ENCODE measurements around the gene FAM20C. TPM values are rescaled to one million over a fixed set of nuclear protein-coding genes. Genes with fewer than 3 reads are reported as not detected.

FAM20C gene
- total and polyA plus RNA-seq, 4 donors: 17.3 to 86.9 (median 45.9) TPM

- H3K9ac ChIP-seq (ENCODE audit: insufficient read depth in 1 of 2, low read length in 2 of 2): no peak overlapping the region
- ATAC-seq (ENCODE audit: insufficient read depth, low FRiP score) (no peak), DNase-seq (peak in 1 of 3 donors; percentile 6)
- H3K27me3 ChIP-seq (ENCODE audit: control insufficient read depth in 3 of 3, insufficient read depth in 3 of 3, low read length in 2 of 3): peaks cover 4 to 52% (median 20%) of the 10 kb centered on the region in 3 donors
- 79 to 86% methylated on average over 16 of the region's 16 CpGs for WGBS, 2 donors
- no peaks in the 10 kb centered on the region for H3K36me3 ChIP-seq (ENCODE audit: control insufficient read depth in 4 of 4, insufficient read depth in 4 of 4, low read length in 4 of 4)
- no peak for TF ChIP-seq CTCF (IDR thresholded peaks at IDR 0.05; ENCODE audit: control extremely low read depth, extremely low read depth)
- H3K9me3 ChIP-seq (ENCODE audit: control insufficient read depth in 4 of 4, insufficient read depth in 3 of 4, low read length in 3 of 4): no peaks in the 10 kb centered on the region
- no peak overlapping the region for H3K4me3 ChIP-seq
- no peaks in the 10 kb centered on the region for H3K4me1 ChIP-seq (ENCODE audit: control insufficient read depth in 5 of 5, insufficient read depth in 5 of 5, low read length in 5 of 5)
- H3K27ac ChIP-seq (ENCODE audit: low read depth in 1 of 2, low read length in 1 of 2): no peak overlapping the region
These were observed 93.4 kb downstream of the FAM20C start for GRCh38 chr7:285731-286130.

- H3K9me3 ChIP-seq (ENCODE audit: control insufficient read depth in 4 of 4, insufficient read depth in 3 of 4, low read length in 3 of 4): no peaks in the 10 kb centered on the region
- no peaks in the 10 kb centered on the region for H3K4me1 ChIP-seq (ENCODE audit: control insufficient read depth in 5 of 5, insufficient read depth in 5 of 5, low read length in 5 of 5)
- H3K36me3 ChIP-seq (ENCODE audit: control insufficient read depth in 4 of 4, insufficient read depth in 4 of 4, low read length in 4 of 4): no peaks in the 10 kb centered on the region
- no peak overlapping the region for H3K27ac ChIP-seq (ENCODE audit: low read depth in 1 of 2, low read length in 1 of 2)
- H3K27me3 ChIP-seq (ENCODE audit: control insufficient read depth in 3 of 3, insufficient read depth in 3 of 3, low read length in 2 of 3): peaks cover 5 to 53% (median 21%) of the 10 kb centered on the region in 3 donors
- no peak for TF ChIP-seq CTCF (IDR thresholded peaks at IDR 0.05; ENCODE audit: control extremely low read depth, extremely low read depth)
- no peak overlapping the region for H3K9ac ChIP-seq (ENCODE audit: insufficient read depth in 1 of 2, low read length in 2 of 2)
- peak in 1 of 3 donors; percentile 8 for DNase-seq
- 88 to 92% methylated on average over 18 of the region's 18 CpGs for WGBS, 2 donors
- ATAC-seq (ENCODE audit: insufficient read depth, low FRiP score): no peak
- H3K4me3 ChIP-seq: no peak overlapping the region
These were observed 93.9 kb downstream of the FAM20C start for GRCh38 chr7:286266-286665.

GRCh38 chr7:288671-289101 lies 96.3 kb downstream of the FAM20C start:
- Histone ChIP-seq H3K4me1 (ENCODE audit: control insufficient read depth in 5 of 5, insufficient read depth in 5 of 5, low read length in 5 of 5) (no peaks in the 10 kb centered on the region), H3K36me3 (ENCODE audit: control insufficient read depth in 4 of 4, insufficient read depth in 4 of 4, low read length in 4 of 4) (no peaks in the 10 kb centered on the region), H3K27ac (ENCODE audit: low read depth in 1 of 2, low read length in 1 of 2) (no peak overlapping the region), H3K27me3 (ENCODE audit: control insufficient read depth in 3 of 3, insufficient read depth in 3 of 3, low read length in 2 of 3) (peaks cover 5 to 71% (median 40%) of the 10 kb centered on the region in 3 donors), H3K9ac (ENCODE audit: insufficient read depth in 1 of 2, low read length in 2 of 2) (no peak overlapping the region), H3K4me3 (no peak overlapping the region), H3K9me3 (ENCODE audit: control insufficient read depth in 4 of 4, insufficient read depth in 3 of 4, low read length in 3 of 4) (no peaks in the 10 kb centered on the region)
- DNase-seq (peak in 1 of 3 donors; percentile 8), ATAC-seq (ENCODE audit: insufficient read depth, low FRiP score) (no peak)
- 78 to 81% methylated on average over 14 of the region's 14 CpGs for WGBS, 2 donors
- no peak for TF ChIP-seq CTCF (IDR thresholded peaks at IDR 0.05; ENCODE audit: control extremely low read depth, extremely low read depth)

GRCh38 chr7:289209-289755 lies 96.9 kb downstream of the FAM20C start:
- H3K4me1 ChIP-seq (ENCODE audit: control insufficient read depth in 5 of 5, insufficient read depth in 5 of 5, low read length in 5 of 5): no peaks in the 10 kb centered on the region
- H3K27me3 ChIP-seq (ENCODE audit: control insufficient read depth in 3 of 3, insufficient read depth in 3 of 3, low read length in 2 of 3): peaks cover 5 to 74% (median 44%) of the 10 kb centered on the region in 3 donors
- no peak for TF ChIP-seq CTCF (IDR thresholded peaks at IDR 0.05; ENCODE audit: control extremely low read depth, extremely low read depth)
- no peak overlapping the region for H3K27ac ChIP-seq (ENCODE audit: low read depth in 1 of 2, low read length in 1 of 2)
- no peak overlapping the region for H3K4me3 ChIP-seq
- DNase-seq (peak in 1 of 3 donors; percentile 9), ATAC-seq (ENCODE audit: insufficient read depth, low FRiP score) (no peak)
- WGBS, 2 donors: 13 to 22% methylated on average over 46 of the region's 46 CpGs
- H3K36me3 ChIP-seq (ENCODE audit: control insufficient read depth in 4 of 4, insufficient read depth in 4 of 4, low read length in 4 of 4): no peaks in the 10 kb centered on the region
- no peaks in the 10 kb centered on the region for H3K9me3 ChIP-seq (ENCODE audit: control insufficient read depth in 4 of 4, insufficient read depth in 3 of 4, low read length in 3 of 4)
- no peak overlapping the region for H3K9ac ChIP-seq (ENCODE audit: insufficient read depth in 1 of 2, low read length in 2 of 2)
